Prostate gland (tissue), 2 donors: ENCODE measurements around the gene VWA5B2. TPM values are rescaled to one million over a fixed set of nuclear protein-coding genes. Genes with fewer than 3 reads are reported as not detected.

Experiments used
- DNase-seq: peaks from one replicate; pipeline ENCODE4 v3.0.0-alpha.2; 2019; ENCODE audit warnings: low spot score
- H3K27ac ChIP-seq, 2 donors: fragments of 200-600 bp; sonication (generic); 2 replicates each; pipeline ENCODE4 v1.5.1; 2017 to 2019
- H3K27me3 ChIP-seq: fragments of 200-600 bp; sonication (generic); replicated peaks from 2 replicates; pipeline ENCODE4 v1.5.1; 2019; ENCODE audit not compliant: insufficient read depth
- H3K36me3 ChIP-seq, 2 donors: fragments of 200-600 bp; sonication (generic); 1 replicate in 1 of 2; 2 replicates in 1 of 2; pipeline versions ENCODE4 v1.5.1 to v1.8.1; 2017 to 2019
- H3K4me1 ChIP-seq: fragments of 200-600 bp; sonication (generic); replicated peaks from 2 replicates; pipeline ENCODE4 v1.5.1; 2019
- H3K4me3 ChIP-seq, 2 donors: fragments of 200-600 bp; sonication (generic); 2 replicates each; pipeline ENCODE4 v1.5.1; 2017 to 2019
- H3K9me3 ChIP-seq: fragments of 200-600 bp; sonication (generic); 2 replicates; pipeline ENCODE4 v1.5.1; 2017
- POLR2A ChIP-seq: fragments of 450-650 bp; IDR thresholded peaks from one replicate; pipeline ENCODE4 v1.6.1; 2016; ENCODE audit warnings: antibody characterized with exemption, mild to moderate bottlenecking
- POLR2AphosphoS5 ChIP-seq: sonication (generic); formaldehyde crosslinking; IDR thresholded peaks from one replicate; pipeline ENCODE4 v1.6.1; 2017; ENCODE audit warnings: antibody characterized with exemption
- WGBS: methylation state at CpG from one replicate; pipeline ENCODE4 v1.1.5; 2018; 5-methylcytosine and 5-hydroxymethylcytosine counted together
- intact Hi-C: fragments of 100-400 bp; cut with DNase I; formaldehyde crosslinking; loops from one replicate; pipeline ENCODE4 v1.14.2; 2022
- total RNA-seq, 2 donors: library from RNA; depleted of rRNA; stranded (reverse); fragments of >200 nt; gene quantifications; one replicate each; pipeline ENCODE4 v1.1.0, GENCODE V29; 2016
- TF ChIP-seq, protein P1 (sequence below), 4 experiments: fragments of 200-600 bp in 2 of 4; fragments of 450-650 bp in 2 of 4; sonication (generic) in 2 of 4; IDR thresholded peaks; 1 replicate in 3 of 4; 2 replicates in 1 of 4; pipeline ENCODE4 v1.5.1; 2016 to 2019; ENCODE audit warnings: antibody characterized with exemption in 4 of 4, mild to moderate bottlenecking in 2 of 4, moderate library complexity in 2 of 4

Gene VWA5B2
- total RNA-seq, 2 donors from 2014 or later = 0.46 to 7.8 TPM

DNA sequence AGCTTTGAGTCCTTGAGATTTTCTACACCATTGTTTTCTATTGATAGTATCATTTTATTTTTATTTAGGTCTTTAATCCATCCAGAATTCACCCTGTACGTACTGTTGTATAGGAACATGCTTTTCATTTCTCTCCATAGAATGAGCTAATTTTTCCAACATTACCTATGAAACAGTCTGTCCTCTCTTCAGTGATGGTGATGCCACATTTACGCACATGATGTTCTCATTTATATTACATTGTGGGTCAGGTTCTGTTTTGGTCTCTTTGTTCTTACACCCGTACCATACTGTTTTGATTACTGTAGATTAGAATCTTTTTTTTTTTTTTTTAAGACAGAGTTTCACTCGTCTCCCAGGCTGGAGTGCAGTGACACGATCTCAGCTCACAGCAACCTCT, 17.7 kb upstream of the VWA5B2 start:
- TF ChIP-seq POLR2A (no peak), POLR2AphosphoS5 (no peak)
- TF ChIP-seq, protein P1, sequence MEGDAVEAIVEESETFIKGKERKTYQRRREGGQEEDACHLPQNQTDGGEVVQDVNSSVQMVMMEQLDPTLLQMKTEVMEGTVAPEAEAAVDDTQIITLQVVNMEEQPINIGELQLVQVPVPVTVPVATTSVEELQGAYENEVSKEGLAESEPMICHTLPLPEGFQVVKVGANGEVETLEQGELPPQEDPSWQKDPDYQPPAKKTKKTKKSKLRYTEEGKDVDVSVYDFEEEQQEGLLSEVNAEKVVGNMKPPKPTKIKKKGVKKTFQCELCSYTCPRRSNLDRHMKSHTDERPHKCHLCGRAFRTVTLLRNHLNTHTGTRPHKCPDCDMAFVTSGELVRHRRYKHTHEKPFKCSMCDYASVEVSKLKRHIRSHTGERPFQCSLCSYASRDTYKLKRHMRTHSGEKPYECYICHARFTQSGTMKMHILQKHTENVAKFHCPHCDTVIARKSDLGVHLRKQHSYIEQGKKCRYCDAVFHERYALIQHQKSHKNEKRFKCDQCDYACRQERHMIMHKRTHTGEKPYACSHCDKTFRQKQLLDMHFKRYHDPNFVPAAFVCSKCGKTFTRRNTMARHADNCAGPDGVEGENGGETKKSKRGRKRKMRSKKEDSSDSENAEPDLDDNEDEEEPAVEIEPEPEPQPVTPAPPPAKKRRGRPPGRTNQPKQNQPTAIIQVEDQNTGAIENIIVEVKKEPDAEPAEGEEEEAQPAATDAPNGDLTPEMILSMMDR (IDR thresholded peaks at IDR 0.05) = no peak
- Histone ChIP-seq H3K9me3 (no peaks in the 10 kb centered on the region), H3K27ac (no peak overlapping the region), H3K4me1 (no peaks in the 10 kb centered on the region), H3K27me3 (no peaks in the 10 kb centered on the region), H3K36me3 (no peaks in the 10 kb centered on the region), H3K4me3 (no peak overlapping the region)
- no peak for DNase-seq
- intact Hi-C loops = no loop called here
- 45% methylated on average over 5 of the region's 5 CpGs for WGBS

- Histone ChIP-seq H3K27me3 (no peaks in the 10 kb centered on the region), H3K27ac (no peak overlapping the region), H3K4me3 (no peak overlapping the region), H3K4me1 (no peaks in the 10 kb centered on the region), H3K9me3 (no peaks in the 10 kb centered on the region), H3K36me3 (no peaks in the 10 kb centered on the region)
- TF ChIP-seq POLR2AphosphoS5 (no peak), POLR2A (no peak)
- TF ChIP-seq, protein P1 (IDR thresholded peaks at IDR 0.05) = no peak
- intact Hi-C loops = no loop called here
- WGBS = 42% methylated on average over 4 of the region's 4 CpGs
- no peak for DNase-seq
Observed at GRCh38 chr3:184218814-184219213, 10.6 kb upstream of the VWA5B2 start.

GRCh38 chr3:184222521-184222920, 6.9 kb upstream of the VWA5B2 start:
- 55% methylated on average over 3 of the region's 3 CpGs for WGBS
- Histone ChIP-seq H3K36me3 (no peaks in the 10 kb centered on the region), H3K4me1 (no peaks in the 10 kb centered on the region), H3K9me3 (no peaks in the 10 kb centered on the region), H3K4me3 (no peak overlapping the region), H3K27ac (no peak overlapping the region), H3K27me3 (no peaks in the 10 kb centered on the region)
- intact Hi-C loops = no loop called here
- DNase-seq = no peak
- TF ChIP-seq, protein P1 (IDR thresholded peaks at IDR 0.05) = no peak
- TF ChIP-seq POLR2A (no peak), POLR2AphosphoS5 (no peak)

DNA sequence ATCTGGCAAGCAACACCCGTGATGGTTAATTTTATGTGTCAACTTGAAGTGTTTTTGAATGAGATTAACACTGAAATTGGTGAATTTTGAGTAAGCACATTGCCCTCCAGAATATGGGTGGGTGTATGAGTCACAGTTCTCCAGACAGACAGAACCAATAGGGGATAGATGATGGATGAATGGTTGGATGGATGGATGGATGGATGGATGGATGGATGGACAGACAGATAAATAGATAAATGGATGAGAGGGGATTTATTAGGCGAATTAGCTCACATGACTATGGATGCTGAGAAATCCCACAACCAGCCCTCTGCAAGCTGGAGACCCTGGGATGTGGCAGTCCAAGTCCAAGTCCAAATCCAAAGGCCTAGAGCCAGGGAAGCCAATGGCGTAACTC, 5.4 kb upstream of the VWA5B2 start:
- Histone ChIP-seq H3K4me3 (no peak overlapping the region), H3K4me1 (no peaks in the 10 kb centered on the region), H3K27me3 (no peaks in the 10 kb centered on the region), H3K9me3 (no peaks in the 10 kb centered on the region), H3K36me3 (no peaks in the 10 kb centered on the region), H3K27ac (no peak overlapping the region)
- 80% methylated on average over 3 of the region's 3 CpGs for WGBS
- DNase-seq = no peak
- intact Hi-C loops = no loop called here
- no peak for TF ChIP-seq POLR2AphosphoS5
- TF ChIP-seq POLR2A = no peak
- TF ChIP-seq, protein P1 (IDR thresholded peaks at IDR 0.05) = no peak

DNA sequence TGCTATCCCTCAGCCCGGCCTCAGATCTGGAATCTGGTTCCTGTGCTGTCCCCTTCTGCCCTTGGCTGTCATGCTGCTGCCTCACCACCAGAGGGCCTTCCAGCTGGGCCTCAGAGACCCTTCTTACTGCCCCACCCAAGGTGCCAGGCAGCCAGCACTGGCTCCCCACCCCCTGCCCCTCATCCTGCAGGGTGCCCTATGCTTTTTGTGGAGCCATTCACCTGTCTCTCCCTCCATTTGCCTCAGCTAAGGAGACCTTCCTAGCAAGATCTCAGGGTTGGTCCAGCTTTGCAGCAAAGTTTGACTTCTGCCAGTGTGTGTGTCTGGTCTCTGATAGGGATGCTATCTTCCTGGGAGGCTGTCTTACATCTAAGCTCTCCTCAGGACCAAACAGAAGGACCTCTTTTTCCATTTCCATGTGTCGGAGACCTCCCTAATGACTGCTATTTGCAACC, 1.9 kb upstream of the VWA5B2 start:
- Histone ChIP-seq H3K4me3 (no peak overlapping the region), H3K36me3 (no peaks in the 10 kb centered on the region), H3K9me3 (no peaks in the 10 kb centered on the region), H3K27me3 (no peaks in the 10 kb centered on the region), H3K4me1 (peaks cover 9% of the 10 kb centered on the region), H3K27ac (no peak overlapping the region)
- intact Hi-C loops = no loop called here
- TF ChIP-seq, protein P1 (IDR thresholded peaks at IDR 0.05) = peak; percentile 35 to 57 (median 51)
- no peak for TF ChIP-seq POLR2AphosphoS5
- 55% methylated on average over 2 of the region's 2 CpGs for WGBS
- no peak for DNase-seq
